ENCODE results near the gene MSI2.

GRCh38 chr17:57595426-57595825 lies 339.1 kb downstream of the MSI2 start:
- TF ChIP-seq MAX (IDR thresholded peaks at IDR 0.05; ENCODE audit: low read depth) = no peak
- TF ChIP-seq CTCF (IDR thresholded peaks at IDR 0.05) = no peak
- no peak for TF ChIP-seq RCOR1 (IDR thresholded peaks at IDR 0.05; ENCODE audit: low read length)
- no peak for TF ChIP-seq USF2 (IDR thresholded peaks at IDR 0.05; ENCODE audit: borderline replicate concordance, low read depth, low read length)
- TF ChIP-seq YY1 (IDR thresholded peaks at IDR 0.05; ENCODE audit: low read depth) = no peak
- TF ChIP-seq GABPA (IDR thresholded peaks at IDR 0.05; ENCODE audit: low read depth) = no peak
- TF ChIP-seq FOXM1 (IDR thresholded peaks at IDR 0.05; ENCODE audit: low read depth) = no peak
- TF ChIP-seq SIN3A (IDR thresholded peaks at IDR 0.05; ENCODE audit: borderline replicate concordance, low read depth, low read length) = no peak
- TF ChIP-seq EP300 (IDR thresholded peaks at IDR 0.05; ENCODE audit: borderline replicate concordance in 1 of 2, low read depth in 1 of 2, low read length in 1 of 2) = no peak
- no peak for TF ChIP-seq REST (IDR thresholded peaks at IDR 0.05; ENCODE audit: low read depth, low read length)
- no peak for TF ChIP-seq FOXJ3 (CRISPR knock-in tag; IDR thresholded peaks at IDR 0.05)
- TF ChIP-seq ELF1 (IDR thresholded peaks at IDR 0.05) = no peak
- no peak for TF ChIP-seq MXI1 (IDR thresholded peaks at IDR 0.05; ENCODE audit: low read depth, low read length)
